ENCODE results near the gene MTUS2. TPM values are rescaled to one million over a fixed set of nuclear protein-coding genes. Genes with fewer than 3 reads are reported as not detected.

The MTUS2 gene
- total and polyA plus RNA-seq, 9 of the 15 experiments (the other 6 are each of a cell fraction or from before 2014, with no cell fraction given): 0.01 to 0.28 (median 0.06) TPM; not detected in 1

GRCh38 chr13:28954419-28954725 lies 134.2 kb downstream of the MTUS2 start (continued):
- TF ChIP-seq PTTG1 (tag; IDR thresholded peaks at IDR 0.05; ENCODE audit: low read depth) (no peak), EP300 (IDR thresholded peaks at IDR 0.05; ENCODE audit: low read length) (no peak), ZNF354B (CRISPR knock-in tag; IDR thresholded peaks at IDR 0.05) (no peak)
- TF ChIP-seq, protein P1, sequence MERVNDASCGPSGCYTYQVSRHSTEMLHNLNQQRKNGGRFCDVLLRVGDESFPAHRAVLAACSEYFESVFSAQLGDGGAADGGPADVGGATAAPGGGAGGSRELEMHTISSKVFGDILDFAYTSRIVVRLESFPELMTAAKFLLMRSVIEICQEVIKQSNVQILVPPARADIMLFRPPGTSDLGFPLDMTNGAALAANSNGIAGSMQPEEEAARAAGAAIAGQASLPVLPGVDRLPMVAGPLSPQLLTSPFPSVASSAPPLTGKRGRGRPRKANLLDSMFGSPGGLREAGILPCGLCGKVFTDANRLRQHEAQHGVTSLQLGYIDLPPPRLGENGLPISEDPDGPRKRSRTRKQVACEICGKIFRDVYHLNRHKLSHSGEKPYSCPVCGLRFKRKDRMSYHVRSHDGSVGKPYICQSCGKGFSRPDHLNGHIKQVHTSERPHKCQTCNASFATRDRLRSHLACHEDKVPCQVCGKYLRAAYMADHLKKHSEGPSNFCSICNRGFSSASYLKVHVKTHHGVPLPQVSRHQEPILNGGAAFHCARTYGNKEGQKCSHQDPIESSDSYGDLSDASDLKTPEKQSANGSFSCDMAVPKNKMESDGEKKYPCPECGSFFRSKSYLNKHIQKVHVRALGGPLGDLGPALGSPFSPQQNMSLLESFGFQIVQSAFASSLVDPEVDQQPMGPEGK (CRISPR knock-in tag; IDR thresholded peaks at IDR 0.05; ENCODE audit: borderline replicate concordance): no peak

GRCh38 chr13:28954810-28955209 lies 134.7 kb downstream of the MTUS2 start:
- TF ChIP-seq TRIM25 (IDR thresholded peaks at IDR 0.05; ENCODE audit: borderline replicate concordance): no peak
- no peak for TF ChIP-seq COPS2 (conservative IDR thresholded peaks at IDR 0.05)
- Histone ChIP-seq H3K9ac (ENCODE audit: insufficient read depth in 1 of 2, low read depth in 2 of 2, low read length in 2 of 2) (no peak overlapping the region), H3K4me3 (no peak overlapping the region), H3K9me3 (replicated peaks; ENCODE audit: control insufficient read depth, insufficient read depth, low read depth, low read length) (no peaks in the 10 kb centered on the region), H3K79me2 (ENCODE audit: control insufficient read depth, insufficient read depth, low read length) (no peaks in the 10 kb centered on the region), H2AFZ (ENCODE audit: low read depth, low read length) (no peak overlapping the region), H3K27ac (ENCODE audit: extremely low read depth, low read depth, low read length) (no peak overlapping the region), H4K20me1 (replicated peaks; ENCODE audit: control insufficient read depth, insufficient read depth, low read length) (no peaks in the 10 kb centered on the region), H3K4me1 (replicated peaks in 1 of 2; ENCODE audit: control insufficient read depth in 2 of 2, insufficient read depth in 2 of 2, low read length in 2 of 2) (no peaks in the 10 kb centered on the region), H3K36me3 (ENCODE audit: control insufficient read depth, insufficient read depth, low read length) (no peaks in the 10 kb centered on the region), H3K9me1 (ENCODE audit: control insufficient read depth, insufficient read depth, low read length) (no peaks in the 10 kb centered on the region), H3K4me2 (ENCODE audit: insufficient read depth, low read length) (no peak overlapping the region), H3K27me3 (ENCODE audit: control insufficient read depth in 2 of 2, insufficient read depth in 2 of 2, low read length in 2 of 2) (no peaks in the 10 kb centered on the region)
- ChIA-PET POLR2A (no interaction called here), CTCF (ENCODE audit: low intra/inter-chr PET ratio) (no interaction called here)
- BruUV-seq (replicated peaks): no TSS peak
- DNase-seq (ENCODE audit: extremely low read depth in 1 of 4, low spot score in 3 of 4) (no peak), FAIRE-seq (no peak), ATAC-seq (no peak)
- 4% methylated on average over 5 of the region's 5 CpGs for WGBS (ENCODE audit: insufficient coverage, low coverage, missing lambda C conversion rate)
- in situ Hi-C loops (cut with MboI): no loop called here
- intact Hi-C loops (cut with micrococcal nuclease): no loop called here

Data from K562 (cell line).